Measurements from ENCODE around the gene KRTAP5-9. TPM values are rescaled to one million over a fixed set of nuclear protein-coding genes. Genes with fewer than 3 reads are reported as not detected.

The KRTAP5-9 gene, protein sequence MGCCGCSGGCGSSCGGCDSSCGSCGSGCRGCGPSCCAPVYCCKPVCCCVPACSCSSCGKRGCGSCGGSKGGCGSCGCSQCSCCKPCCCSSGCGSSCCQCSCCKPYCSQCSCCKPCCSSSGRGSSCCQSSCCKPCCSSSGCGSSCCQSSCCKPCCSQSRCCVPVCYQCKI
- total RNA-seq: under 1 TPM in 1 of 2 donors, not detected in 1; 0.57 TPM
- polyA plus RNA-seq: under 1 TPM in 1 of 2 donors, not detected in 1; 0.41 TPM
- long read RNA-seq, donor 1: 0 reads
- long read RNA-seq, donor 2: 0 reads

- no peak for ATAC-seq (ENCODE audit: low FRiP score)
- H3K36me3 ChIP-seq (ENCODE audit: control insufficient read depth in 1 of 2, insufficient read depth in 2 of 2, low read length in 1 of 2): no peaks in the 10 kb centered on the region
- H3K9me3 ChIP-seq (ENCODE audit: control insufficient read depth, low read length): peaks cover 4% of the 10 kb centered on the region
- H3K27ac ChIP-seq (ENCODE audit: low read depth in 1 of 2, low read length in 2 of 2): no peak within 1 kb of the TSS
- no peaks in the 10 kb centered on the region for H3K27me3 ChIP-seq (ENCODE audit: control insufficient read depth in 1 of 2, insufficient read depth in 2 of 2, low read length in 1 of 2)
- H3K4me1 ChIP-seq (ENCODE audit: control insufficient read depth in 1 of 2, insufficient read depth in 2 of 2, low read length in 2 of 2): no peaks in the 10 kb centered on the region
- peak in 1 of 2 donors; percentile 24 for DNase-seq
- no peak within 1 kb of the TSS for H3K4me3 ChIP-seq (ENCODE audit: low read length in 2 of 2)
- WGBS, 2 donors: 61 to 71% methylated on average over 5 of the region's 5 CpGs
- intact Hi-C loops (cut with DNase I): no loop called here
Observed at GRCh38 chr11:71548120-71548519, at the start of gene KRTAP5-9. Gene KRTAP5-9, plus strand, starts transcription at chr11:71548420. Its CDS starts 238 bp downstream, at chr11:71548658.

- H3K27me3 ChIP-seq (ENCODE audit: control insufficient read depth in 1 of 2, insufficient read depth in 2 of 2, low read length in 1 of 2): no peaks in the 10 kb centered on the region
- H3K36me3 ChIP-seq (ENCODE audit: control insufficient read depth in 1 of 2, insufficient read depth in 2 of 2, low read length in 1 of 2): peaks cover 6 to 12% of the 10 kb centered on the region in 2 donors
- no peak overlapping the region for H3K27ac ChIP-seq (ENCODE audit: low read depth in 1 of 2, low read length in 2 of 2)
- H3K4me1 ChIP-seq (ENCODE audit: control insufficient read depth in 1 of 2, insufficient read depth in 2 of 2, low read length in 2 of 2): no peaks in the 10 kb centered on the region
- H3K9me3 ChIP-seq (ENCODE audit: control insufficient read depth, low read length): no peaks in the 10 kb centered on the region
- 82 to 83% methylated on average over 13 of the region's 13 CpGs for WGBS, 2 donors
- no peak overlapping the region for H3K4me3 ChIP-seq (ENCODE audit: low read length in 2 of 2)
- intact Hi-C loops (cut with DNase I): no loop called here
- ATAC-seq (ENCODE audit: low FRiP score) (no peak), DNase-seq (peak in 1 of 2 donors; percentile 59)
Observed at GRCh38 chr11:71499125-71499524, 49.1 kb upstream of the KRTAP5-9 start.

DNA sequence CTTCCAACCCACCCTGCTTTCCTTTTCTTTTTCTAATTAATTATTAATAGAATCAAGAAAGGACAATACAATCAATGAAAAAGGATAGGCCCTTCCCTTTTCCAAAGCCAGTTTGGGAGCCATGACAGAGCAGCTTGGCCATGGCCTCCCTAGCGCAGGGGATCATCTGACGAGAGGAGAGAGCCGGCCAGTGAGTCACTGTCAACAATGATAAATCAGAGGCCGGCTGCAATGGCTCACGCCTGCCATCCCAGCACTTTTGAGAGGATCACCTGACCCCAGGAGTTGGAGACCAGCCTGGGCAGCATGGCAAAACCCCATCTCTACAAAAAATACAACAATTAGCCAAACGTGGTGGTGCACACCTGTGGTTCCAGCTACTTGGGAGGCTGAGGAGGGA is 48.7 kb upstream of the KRTAP5-9 start:
- intact Hi-C loops (cut with DNase I): no loop called here
- H3K27ac ChIP-seq (ENCODE audit: low read depth in 1 of 2, low read length in 2 of 2): no peak overlapping the region
- no peaks in the 10 kb centered on the region for H3K9me3 ChIP-seq (ENCODE audit: control insufficient read depth, low read length)
- H3K4me1 ChIP-seq (ENCODE audit: control insufficient read depth in 1 of 2, insufficient read depth in 2 of 2, low read length in 2 of 2): no peaks in the 10 kb centered on the region
- no peak for ATAC-seq (ENCODE audit: low FRiP score)
- H3K36me3 ChIP-seq (ENCODE audit: control insufficient read depth in 1 of 2, insufficient read depth in 2 of 2, low read length in 1 of 2): peaks cover 9 to 10% of the 10 kb centered on the region in 2 donors
- no peaks in the 10 kb centered on the region for H3K27me3 ChIP-seq (ENCODE audit: control insufficient read depth in 1 of 2, insufficient read depth in 2 of 2, low read length in 1 of 2)
- H3K4me3 ChIP-seq (ENCODE audit: low read length in 2 of 2): no peak overlapping the region
- DNase-seq: peak in 1 of 2 donors; percentile 51
- WGBS, 2 donors: 93% methylated on average over 6 of the region's 6 CpGs

- ATAC-seq (ENCODE audit: low FRiP score): no peak
- intact Hi-C loops (cut with DNase I): no loop called here
- Histone ChIP-seq H3K27ac (ENCODE audit: low read depth in 1 of 2, low read length in 2 of 2) (no peak overlapping the region), H3K27me3 (ENCODE audit: control insufficient read depth in 1 of 2, insufficient read depth in 2 of 2, low read length in 1 of 2) (no peaks in the 10 kb centered on the region), H3K4me3 (ENCODE audit: low read length in 2 of 2) (no peak overlapping the region), H3K4me1 (ENCODE audit: control insufficient read depth in 1 of 2, insufficient read depth in 2 of 2, low read length in 2 of 2) (no peaks in the 10 kb centered on the region), H3K9me3 (ENCODE audit: control insufficient read depth, low read length) (no peaks in the 10 kb centered on the region), H3K36me3 (ENCODE audit: control insufficient read depth in 1 of 2, insufficient read depth in 2 of 2, low read length in 1 of 2) (peaks cover 9 to 10% of the 10 kb centered on the region in 2 donors)
- DNase-seq: peak in 1 of 2 donors; percentile 64
- WGBS, 2 donors: 61 to 65% methylated on average over 6 of the region's 6 CpGs
Observed at GRCh38 chr11:71500601-71501021, 47.6 kb upstream of the KRTAP5-9 start.

- DNase-seq (peak in 1 of 2 donors; percentile 64), ATAC-seq (ENCODE audit: low FRiP score) (no peak)
- peaks cover 9 to 10% of the 10 kb centered on the region in 2 donors for H3K36me3 ChIP-seq (ENCODE audit: control insufficient read depth in 1 of 2, insufficient read depth in 2 of 2, low read length in 1 of 2)
- no peaks in the 10 kb centered on the region for H3K27me3 ChIP-seq (ENCODE audit: control insufficient read depth in 1 of 2, insufficient read depth in 2 of 2, low read length in 1 of 2)
- H3K9me3 ChIP-seq (ENCODE audit: control insufficient read depth, low read length): no peaks in the 10 kb centered on the region
- no peaks in the 10 kb centered on the region for H3K4me1 ChIP-seq (ENCODE audit: control insufficient read depth in 1 of 2, insufficient read depth in 2 of 2, low read length in 2 of 2)
- intact Hi-C loops (cut with DNase I): no loop called here
- WGBS, 2 donors: 92 to 93% methylated on average over 30 of the region's 30 CpGs
- no peak overlapping the region for H3K4me3 ChIP-seq (ENCODE audit: low read length in 2 of 2)
- H3K27ac ChIP-seq (ENCODE audit: low read depth in 1 of 2, low read length in 2 of 2): no peak overlapping the region
Observed at GRCh38 chr11:71501071-71501985, 46.9 kb upstream of the KRTAP5-9 start.

- DNase-seq: peak in 1 of 2 donors; percentile 39
- WGBS, 2 donors: 93 to 94% methylated on average over 10 of the region's 10 CpGs
Observed at GRCh38 chr11:71502026-71502425, 46.2 kb upstream of the KRTAP5-9 start.

DNA sequence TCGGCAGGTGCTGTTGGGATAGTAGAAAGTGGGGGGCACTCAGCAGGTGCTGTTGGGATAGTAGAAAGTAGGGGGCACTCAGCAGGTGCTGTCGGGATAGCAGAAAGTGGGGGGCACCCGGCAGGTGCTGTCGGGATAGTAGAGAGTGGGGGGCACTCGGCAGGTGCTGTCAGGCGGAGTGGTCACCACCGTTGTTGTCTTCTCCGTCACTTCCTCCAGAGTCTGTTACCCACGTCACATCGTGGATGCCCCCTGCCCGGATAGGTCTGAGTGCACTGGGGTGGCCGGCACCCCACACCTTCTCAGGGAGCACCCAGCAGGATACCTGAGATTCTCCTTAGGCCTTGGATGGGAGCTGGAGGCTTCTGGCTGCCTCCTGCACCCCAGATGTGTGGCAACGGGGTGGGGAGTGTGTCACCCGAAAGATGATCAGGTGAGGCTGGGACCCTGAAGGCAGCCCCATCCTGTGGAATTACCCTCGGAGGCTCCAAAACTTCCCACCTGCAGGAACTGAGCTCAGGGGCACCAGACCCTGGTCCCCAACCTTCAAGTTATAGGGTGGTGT is 45.3 kb upstream of the KRTAP5-9 start:
- no peak overlapping the region for H3K27ac ChIP-seq (ENCODE audit: low read depth in 1 of 2, low read length in 2 of 2)
- no peak overlapping the region for H3K4me3 ChIP-seq (ENCODE audit: low read length in 2 of 2)
- H3K4me1 ChIP-seq (ENCODE audit: control insufficient read depth in 1 of 2, insufficient read depth in 2 of 2, low read length in 2 of 2): no peaks in the 10 kb centered on the region
- WGBS, 2 donors: 93 to 97% methylated on average over 15 of the region's 15 CpGs
- no peak for ATAC-seq (ENCODE audit: low FRiP score)
- intact Hi-C loops (cut with DNase I): no loop called here
- DNase-seq: peak in 1 of 2 donors; percentile 49
- peaks cover 9 to 11% of the 10 kb centered on the region in 2 donors for H3K36me3 ChIP-seq (ENCODE audit: control insufficient read depth in 1 of 2, insufficient read depth in 2 of 2, low read length in 1 of 2)
- H3K27me3 ChIP-seq (ENCODE audit: control insufficient read depth in 1 of 2, insufficient read depth in 2 of 2, low read length in 1 of 2): no peaks in the 10 kb centered on the region
- H3K9me3 ChIP-seq (ENCODE audit: control insufficient read depth, low read length): peaks cover 6% of the 10 kb centered on the region

More at GRCh38 chr11:71502026-71502425, 46.2 kb upstream of the KRTAP5-9 start:
- Histone ChIP-seq H3K4me3 (ENCODE audit: low read length in 2 of 2) (no peak overlapping the region), H3K27ac (ENCODE audit: low read depth in 1 of 2, low read length in 2 of 2) (no peak overlapping the region), H3K36me3 (ENCODE audit: control insufficient read depth in 1 of 2, insufficient read depth in 2 of 2, low read length in 1 of 2) (peaks cover 9 to 10% of the 10 kb centered on the region in 2 donors), H3K4me1 (ENCODE audit: control insufficient read depth in 1 of 2, insufficient read depth in 2 of 2, low read length in 2 of 2) (no peaks in the 10 kb centered on the region), H3K27me3 (ENCODE audit: control insufficient read depth in 1 of 2, insufficient read depth in 2 of 2, low read length in 1 of 2) (no peaks in the 10 kb centered on the region), H3K9me3 (ENCODE audit: control insufficient read depth, low read length) (peaks cover 4% of the 10 kb centered on the region)
- ATAC-seq (ENCODE audit: low FRiP score): no peak
- intact Hi-C loops (cut with DNase I): no loop called here

DNA sequence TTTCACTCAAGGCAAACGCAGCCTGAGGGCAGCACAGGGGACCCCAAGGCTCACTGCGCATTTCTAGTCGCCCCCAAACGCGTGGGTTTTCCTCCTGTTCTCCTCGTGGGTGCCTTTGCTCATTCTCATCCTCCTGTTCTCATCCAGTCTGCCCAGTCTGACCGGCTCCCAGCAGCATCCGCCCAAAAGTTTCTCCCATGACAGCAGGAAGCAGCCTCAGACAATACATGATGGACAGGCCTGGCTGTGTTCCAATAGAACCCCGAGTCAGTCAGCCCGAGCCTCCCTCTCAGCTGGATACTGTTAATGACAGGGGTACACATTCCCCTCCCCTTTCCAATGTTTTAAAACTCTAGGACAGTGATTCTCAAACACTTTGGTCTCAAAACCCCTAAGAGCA is 43.7 kb upstream of the KRTAP5-9 start:
- Histone ChIP-seq H3K4me1 (ENCODE audit: control insufficient read depth in 1 of 2, insufficient read depth in 2 of 2, low read length in 2 of 2) (no peaks in the 10 kb centered on the region), H3K27ac (ENCODE audit: low read depth in 1 of 2, low read length in 2 of 2) (no peak overlapping the region), H3K9me3 (ENCODE audit: control insufficient read depth, low read length) (peaks cover 6% of the 10 kb centered on the region), H3K27me3 (ENCODE audit: control insufficient read depth in 1 of 2, insufficient read depth in 2 of 2, low read length in 1 of 2) (no peaks in the 10 kb centered on the region), H3K36me3 (ENCODE audit: control insufficient read depth in 1 of 2, insufficient read depth in 2 of 2, low read length in 1 of 2) (peaks cover 7 to 9% of the 10 kb centered on the region in 2 donors), H3K4me3 (ENCODE audit: low read length in 2 of 2) (no peak overlapping the region)
- DNase-seq: no peak
- no peak for ATAC-seq (ENCODE audit: low FRiP score)
- WGBS, 2 donors: 61 to 63% methylated on average over 10 of the region's 10 CpGs
- intact Hi-C loops (cut with DNase I): no loop called here

Data from aorta (tissue), 5 donors.